ENCODE measurements around the gene ADTRP. TPM values are rescaled to one million over a fixed set of nuclear protein-coding genes. Genes with fewer than 3 reads are reported as not detected.

ADTRP gene
- total and polyA plus RNA-seq, 12 donors = 0.20 to 1.1 (median 0.35) TPM; not detected in 5

DNA sequence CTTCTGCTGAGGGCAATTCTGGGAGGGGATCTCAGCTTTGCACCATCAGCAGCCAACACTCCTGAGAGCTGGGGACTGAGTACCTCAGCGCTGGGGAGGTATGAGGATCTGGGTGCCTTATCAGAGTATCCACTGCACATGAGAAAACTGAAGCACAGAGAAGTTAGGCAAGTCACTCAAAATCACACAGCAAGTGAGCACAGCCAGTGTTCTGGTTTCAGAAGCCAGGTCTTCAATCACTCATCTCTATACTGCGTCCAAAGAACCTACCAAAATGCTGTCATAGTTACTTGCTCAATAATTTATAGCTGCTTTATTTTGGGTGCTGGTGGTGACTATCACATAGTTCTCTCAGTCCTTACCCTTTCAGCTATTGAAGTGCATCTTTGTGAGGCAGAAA lies 5.0 kb downstream of the ADTRP start:
- H3K27ac ChIP-seq = no peak overlapping the region
- 91 to 96% (median 92%) methylated on average over 1 to 2 of the region's 2 CpGs for WGBS, 4 donors
- TF ChIP-seq, protein P1, sequence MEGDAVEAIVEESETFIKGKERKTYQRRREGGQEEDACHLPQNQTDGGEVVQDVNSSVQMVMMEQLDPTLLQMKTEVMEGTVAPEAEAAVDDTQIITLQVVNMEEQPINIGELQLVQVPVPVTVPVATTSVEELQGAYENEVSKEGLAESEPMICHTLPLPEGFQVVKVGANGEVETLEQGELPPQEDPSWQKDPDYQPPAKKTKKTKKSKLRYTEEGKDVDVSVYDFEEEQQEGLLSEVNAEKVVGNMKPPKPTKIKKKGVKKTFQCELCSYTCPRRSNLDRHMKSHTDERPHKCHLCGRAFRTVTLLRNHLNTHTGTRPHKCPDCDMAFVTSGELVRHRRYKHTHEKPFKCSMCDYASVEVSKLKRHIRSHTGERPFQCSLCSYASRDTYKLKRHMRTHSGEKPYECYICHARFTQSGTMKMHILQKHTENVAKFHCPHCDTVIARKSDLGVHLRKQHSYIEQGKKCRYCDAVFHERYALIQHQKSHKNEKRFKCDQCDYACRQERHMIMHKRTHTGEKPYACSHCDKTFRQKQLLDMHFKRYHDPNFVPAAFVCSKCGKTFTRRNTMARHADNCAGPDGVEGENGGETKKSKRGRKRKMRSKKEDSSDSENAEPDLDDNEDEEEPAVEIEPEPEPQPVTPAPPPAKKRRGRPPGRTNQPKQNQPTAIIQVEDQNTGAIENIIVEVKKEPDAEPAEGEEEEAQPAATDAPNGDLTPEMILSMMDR (IDR thresholded peaks at IDR 0.05) = no peak
- no peak for TF ChIP-seq POLR2A (IDR thresholded peaks at IDR 0.05)
- no peak overlapping the region for H3K4me3 ChIP-seq
- peaks cover 0 to 6% of the 10 kb centered on the region in 2 donors for H3K4me1 ChIP-seq (replicated peaks in 1 of 2)
- no peaks in the 10 kb centered on the region for H3K36me3 ChIP-seq (replicated peaks in 1 of 2)
- intact Hi-C loops (cut with DNase I) = no loop called here
- no peak for DNase-seq
- H3K9me3 ChIP-seq (replicated peaks in 1 of 3) = no peaks in the 10 kb centered on the region
- no peaks in the 10 kb centered on the region for H3K27me3 ChIP-seq

DNA sequence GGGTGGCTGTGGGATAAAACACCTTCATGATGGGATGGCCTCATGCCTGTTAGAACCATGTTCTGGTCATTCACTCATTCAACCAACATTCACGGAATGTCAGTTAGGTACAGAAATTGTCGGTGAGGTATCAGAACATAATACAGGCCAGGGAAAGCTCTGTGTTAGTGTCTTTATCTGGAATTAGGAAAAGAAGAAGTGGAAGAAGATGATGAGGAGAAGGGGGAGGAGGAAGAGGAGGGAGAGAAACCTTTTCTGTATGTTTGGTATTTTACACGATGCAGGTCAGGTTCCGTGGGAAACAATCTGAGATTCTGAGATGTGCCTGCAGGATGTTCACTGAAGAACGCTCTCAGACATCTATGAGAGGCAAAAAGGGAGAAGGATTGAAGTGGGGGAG lies 5.6 kb downstream of the ADTRP start:
- Histone ChIP-seq H3K27ac (no peak overlapping the region), H3K9me3 (replicated peaks in 1 of 3) (no peaks in the 10 kb centered on the region), H3K4me1 (replicated peaks in 1 of 2) (peaks cover 0 to 6% of the 10 kb centered on the region in 2 donors), H3K27me3 (no peaks in the 10 kb centered on the region), H3K36me3 (replicated peaks in 1 of 2) (no peaks in the 10 kb centered on the region), H3K4me3 (no peak overlapping the region)
- WGBS, 4 donors = 87 to 95% (median 89%) methylated on average over 5 of the region's 5 CpGs
- intact Hi-C loops (cut with DNase I) = no loop called here
- no peak for DNase-seq
- TF ChIP-seq POLR2A (IDR thresholded peaks at IDR 0.05) = no peak
- TF ChIP-seq, protein P1 (IDR thresholded peaks at IDR 0.05) = no peak

DNA sequence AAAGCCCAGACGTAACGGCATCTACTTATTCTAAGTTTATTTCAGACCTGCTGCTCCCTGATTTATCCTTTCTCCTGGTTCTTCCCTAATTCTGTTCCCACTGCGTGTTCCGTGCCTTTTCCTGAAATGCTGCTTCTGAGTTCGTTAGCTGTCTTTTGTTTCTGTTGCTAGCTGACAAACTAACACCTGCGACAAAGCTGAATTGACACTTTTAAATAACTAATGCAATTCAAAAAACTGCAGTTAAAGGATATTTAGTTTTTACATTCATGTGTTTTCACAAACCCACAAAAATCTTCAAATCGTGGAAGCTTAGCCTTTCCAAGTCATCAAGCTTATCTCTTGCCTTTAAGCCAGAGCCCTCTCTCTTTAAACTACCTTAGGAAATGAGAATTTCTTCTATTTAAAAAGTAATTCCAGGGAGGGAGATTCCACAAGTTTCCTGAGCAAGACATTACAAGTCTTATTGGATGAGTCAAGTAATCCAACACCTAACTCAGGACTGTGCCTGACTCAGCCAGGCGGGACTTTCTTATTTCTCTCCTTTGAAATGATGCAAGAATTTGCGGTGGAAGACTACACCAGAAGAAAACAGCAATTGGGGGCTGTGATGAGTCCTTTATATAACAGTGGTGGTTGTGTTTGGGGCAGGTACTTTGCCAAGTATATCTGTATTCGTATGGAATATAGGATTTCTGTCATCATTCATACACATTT lies 6.3 kb downstream of the ADTRP start:
- H3K27ac ChIP-seq = no peak overlapping the region
- intact Hi-C loops (cut with DNase I) = no loop called here

DNA sequence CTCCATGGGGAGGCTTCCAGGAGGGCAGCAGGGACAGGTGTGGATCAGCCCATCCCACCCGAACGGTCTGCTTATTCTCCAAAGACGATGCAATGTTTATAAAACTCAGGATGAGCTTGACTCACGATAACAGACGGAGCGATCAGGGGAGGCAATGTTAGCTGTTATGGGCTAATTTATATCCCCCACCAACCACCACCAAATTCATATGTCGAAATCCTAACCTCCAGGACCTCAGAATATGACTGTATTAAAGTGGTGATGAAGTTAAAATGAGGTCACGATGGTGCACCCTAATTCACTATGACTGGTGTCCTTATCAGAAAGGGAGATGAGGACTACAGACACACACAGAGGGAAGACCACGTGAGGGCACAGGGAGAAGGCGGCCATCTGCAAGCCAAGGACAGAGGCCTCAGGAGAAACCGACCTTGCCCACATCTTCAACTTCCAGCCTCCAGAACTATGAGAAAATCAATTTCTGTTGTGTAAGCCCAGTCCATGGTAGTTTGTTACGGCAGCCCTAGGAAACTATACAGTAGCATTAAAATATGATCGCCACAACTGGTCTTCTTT lies 7.0 kb downstream of the ADTRP start:
- no peak for DNase-seq
- H3K4me3 ChIP-seq = no peak overlapping the region
- peaks cover 5 to 13% of the 10 kb centered on the region in 2 donors for H3K4me1 ChIP-seq (replicated peaks in 1 of 2)
- peak overlapping the region in 2 of 5 donors; percentile 71 to 79 for H3K27ac ChIP-seq
- intact Hi-C loops (cut with DNase I) = no loop called here
- no peak for TF ChIP-seq POLR2A (IDR thresholded peaks at IDR 0.05)
- TF ChIP-seq, protein P1 (IDR thresholded peaks at IDR 0.05) = no peak
- no peaks in the 10 kb centered on the region for H3K9me3 ChIP-seq (replicated peaks in 1 of 3)
- H3K36me3 ChIP-seq (replicated peaks in 1 of 2) = no peaks in the 10 kb centered on the region
- WGBS, 4 donors = 87 to 93% (median 91%) methylated on average over 13 of the region's 13 CpGs
- no peaks in the 10 kb centered on the region for H3K27me3 ChIP-seq

More for the DNA sequence above, 6.3 kb downstream of the ADTRP start:
- H3K36me3 ChIP-seq (replicated peaks in 1 of 2) = no peaks in the 10 kb centered on the region
- no peak for DNase-seq
- no peaks in the 10 kb centered on the region for H3K9me3 ChIP-seq (replicated peaks in 1 of 3)
- no peaks in the 10 kb centered on the region for H3K27me3 ChIP-seq
- H3K4me3 ChIP-seq = no peak overlapping the region
- peaks cover 0 to 6% of the 10 kb centered on the region in 2 donors for H3K4me1 ChIP-seq (replicated peaks in 1 of 2)
- no peak for TF ChIP-seq POLR2A (IDR thresholded peaks at IDR 0.05)
- TF ChIP-seq, protein P1 (IDR thresholded peaks at IDR 0.05) = no peak
- WGBS, 4 donors = 83 to 89% (median 87%) methylated on average over 10 of the region's 10 CpGs
